Common myeloid progenitor, CD34-positive (primary cell): Measurements from ENCODE around the gene TMEM229A.
"Not testable (repeated sequence)": the region's sequence is repeated elsewhere in the genome, so short reads cannot be mapped to it uniquely, and the experiment has no call there.

ENCODE experiments used
- CTCF ChIA-PET: fragments of 350-600 bp; sonication (Branson Sonifier 250); formaldehyde crosslinking; loops from one replicate; lab custom pipeline; 2021; ENCODE audit warnings: antibody characterized with exemption; lab: Charles Lee
- POLR2A ChIA-PET: fragments of 350-600 bp; sonication (Branson Sonifier 250); formaldehyde crosslinking; loops from one replicate; lab custom pipeline; 2021; ENCODE audit warnings: antibody characterized with exemption; lab: Charles Lee
- DNase-seq, 3 donors: peaks; one replicate each; pipeline versions ENCODE4 v3.0.0 to v3.0.0-alpha.2; 2013
- H3K27ac ChIP-seq, 2 experiments: 1 replicate in 1 of 2; 2 replicates in 1 of 2; pipeline ENCODE4 v1.7.0; 2013; ENCODE audit warnings: inconsistent platforms in 2 of 2, low read length in 2 of 2, mild to moderate bottlenecking in 2 of 2, low read depth in 1 of 2, moderate library complexity in 1 of 2; ENCODE audit not compliant: severe bottlenecking in 2 of 2, insufficient read depth in 1 of 2, poor library complexity in 1 of 2
- H3K27me3 ChIP-seq, 5 experiments: replicated peaks in 2 of 5; 1 replicate in 3 of 5; 2 replicates in 2 of 5; pipeline versions ENCODE4 v1.6.1 to v1.7.0; 2013; ENCODE audit warnings: low read length in 4 of 5, mild to moderate bottlenecking in 2 of 5, moderate library complexity in 2 of 5, inconsistent platforms in 1 of 5; ENCODE audit not compliant: insufficient read depth in 5 of 5, control insufficient read depth in 4 of 5
- H3K36me3 ChIP-seq, 4 experiments: 1 replicate in 2 of 4; 2 replicates in 2 of 4; pipeline versions ENCODE4 v1.6.1 to v1.7.0; 2013; ENCODE audit warnings: low read length in 3 of 4, control low read depth in 1 of 4, mild to moderate bottlenecking in 1 of 4; ENCODE audit not compliant: control insufficient read depth in 4 of 4, insufficient read depth in 4 of 4
- H3K4me1 ChIP-seq, 4 experiments: 1 replicate in 3 of 4; 2 replicates in 1 of 4; pipeline versions ENCODE4 v1.6.1 to v1.7.1; 2013; ENCODE audit warnings: low read length in 3 of 4, mild to moderate bottlenecking in 3 of 4, control low read depth in 1 of 4, inconsistent platforms in 1 of 4, moderate library complexity in 1 of 4; ENCODE audit not compliant: control insufficient read depth in 4 of 4, insufficient read depth in 4 of 4; ENCODE audit errors: control extremely low read depth in 1 of 4
- H3K4me3 ChIP-seq, 7 experiments: 1 replicate in 4 of 7; 2 replicates in 3 of 7; pipeline versions ENCODE4 v1.5.1 to v1.7.0; 2013; ENCODE audit warnings: mild to moderate bottlenecking in 7 of 7, low read length in 6 of 7, moderate library complexity in 6 of 7, inconsistent platforms in 2 of 7, low read depth in 2 of 7, control low read depth in 1 of 7; ENCODE audit not compliant: insufficient read depth in 4 of 7, control insufficient read depth in 1 of 7; ENCODE audit errors: extremely low read depth in 1 of 7
- H3K9me3 ChIP-seq, 5 experiments: 1 replicate in 4 of 5; 2 replicates in 1 of 5; pipeline versions ENCODE4 v1.6.1 to v1.7.1; 2013; ENCODE audit warnings: low read length in 4 of 5, mild to moderate bottlenecking in 2 of 5, inconsistent platforms in 1 of 5, low read depth in 1 of 5, moderate library complexity in 1 of 5; ENCODE audit not compliant: control insufficient read depth in 4 of 5, insufficient read depth in 2 of 5; ENCODE audit errors: control extremely low read depth in 1 of 5
- WGBS: methylation state at CpG from one replicate; pipeline ENCODE4 v1.1.5; 2013; ENCODE audit not compliant: insufficient coverage; 5-methylcytosine and 5-hydroxymethylcytosine counted together

TMEM229A gene

DNA sequence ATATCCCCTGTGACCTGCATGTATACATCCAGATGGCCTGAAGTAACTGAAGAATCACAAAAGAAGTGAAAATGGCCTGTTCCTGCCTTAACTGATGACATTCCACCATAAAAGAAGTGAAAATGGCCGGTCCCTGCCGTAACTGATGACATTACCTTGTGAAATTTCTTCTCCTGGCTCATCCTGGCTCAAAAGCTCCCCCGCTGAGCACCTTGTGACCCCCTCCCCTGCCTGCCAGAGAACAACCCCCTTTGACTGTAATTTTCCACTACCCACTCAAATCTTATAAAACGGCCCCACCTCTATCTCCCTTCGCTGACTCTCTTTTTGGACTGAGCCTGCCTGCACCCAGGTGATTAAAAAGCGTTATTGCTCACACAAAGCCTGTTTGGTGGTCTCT lies 24.6 kb downstream of the TMEM229A start:
- H3K36me3 ChIP-seq, H3K9me3 ChIP-seq, CTCF ChIA-PET, POLR2A ChIA-PET, H3K4me1 ChIP-seq, H3K27me3 ChIP-seq, H3K27ac ChIP-seq, DNase-seq, H3K4me3 ChIP-seq: not testable (repeated sequence)
- 88% methylated on average over 6 of the region's 6 CpGs for WGBS

DNA sequence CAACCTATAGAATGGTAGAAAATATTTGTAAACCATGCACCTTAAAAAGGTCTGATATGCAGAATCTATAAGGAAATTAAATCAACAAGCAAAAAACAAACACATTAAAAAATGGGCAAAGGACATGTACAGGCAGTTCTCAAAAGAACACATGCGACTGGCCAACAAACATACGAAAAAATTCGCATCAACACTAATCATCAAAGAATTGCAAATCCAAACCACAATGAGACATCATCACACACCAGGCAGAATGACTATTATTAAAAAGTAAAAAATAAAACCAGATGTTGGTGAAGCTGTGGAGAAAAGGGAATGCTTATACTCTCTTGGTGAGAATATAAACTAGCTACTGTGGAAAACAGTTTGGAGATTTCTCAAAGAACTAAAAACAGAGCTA lies 33.2 kb downstream of the TMEM229A start:
- no peak overlapping the region for H3K27ac ChIP-seq
- ChIA-PET POLR2A (no interaction called here), CTCF (no interaction called here)
- no peaks in the 10 kb centered on the region for H3K27me3 ChIP-seq
- no peaks in the 10 kb centered on the region for H3K4me1 ChIP-seq
- no CpG with 5 or more reads among the region's 3 CpGs for WGBS
- H3K9me3 ChIP-seq, result no peaks in the 10 kb centered on the region
- DNase-seq, result no peak
- H3K36me3 ChIP-seq, result no peaks in the 10 kb centered on the region
- no peak overlapping the region for H3K4me3 ChIP-seq

DNA sequence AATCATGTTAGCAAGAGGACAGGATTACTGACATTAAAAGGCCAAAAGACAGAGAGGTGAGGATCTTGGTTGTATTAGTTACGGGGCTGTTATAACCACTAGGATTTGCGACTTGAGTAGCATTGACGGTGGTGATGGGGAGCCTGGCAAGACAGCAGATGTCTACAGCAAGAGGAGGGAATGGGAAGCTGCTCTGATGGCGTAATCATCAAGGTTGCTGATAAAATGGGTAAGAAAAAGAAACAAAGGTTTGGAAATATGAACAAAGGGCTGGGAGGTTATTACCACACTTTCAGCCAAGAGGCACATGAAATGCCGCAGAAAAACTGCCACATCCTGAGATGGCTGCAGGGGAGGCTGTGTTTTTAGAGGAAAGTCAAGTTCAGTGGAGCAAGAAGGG lies 33.9 kb downstream of the TMEM229A start:
- 91% methylated on average over 5 of the region's 5 CpGs for WGBS
- no peaks in the 10 kb centered on the region for H3K9me3 ChIP-seq
- H3K27ac ChIP-seq, result no peak overlapping the region
- ChIA-PET CTCF (no interaction called here), POLR2A (no interaction called here)
- H3K4me3 ChIP-seq, result no peak overlapping the region
- no peaks in the 10 kb centered on the region for H3K4me1 ChIP-seq
- no peaks in the 10 kb centered on the region for H3K36me3 ChIP-seq
- DNase-seq, result no peak
- H3K27me3 ChIP-seq, result no peaks in the 10 kb centered on the region

DNA sequence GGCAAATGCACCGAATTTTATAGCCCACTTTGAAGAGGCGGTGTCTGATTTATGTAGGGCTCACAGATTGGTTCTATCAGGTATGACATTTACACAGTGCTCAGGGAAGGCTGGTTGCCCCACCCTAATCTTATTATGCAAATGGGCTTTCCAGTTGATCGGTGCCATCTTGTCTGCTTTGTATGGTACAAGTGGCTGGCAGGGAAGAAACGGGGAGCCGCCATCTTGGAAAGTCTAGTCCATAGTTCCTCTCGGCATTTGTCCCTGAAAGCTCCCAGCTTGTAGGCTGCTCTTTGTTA lies 36.6 kb downstream of the TMEM229A start:
- Histone ChIP-seq H3K36me3 (no peaks in the 10 kb centered on the region), H3K4me3 (no peak overlapping the region), H3K9me3 (no peaks in the 10 kb centered on the region), H3K4me1 (no peaks in the 10 kb centered on the region), H3K27me3 (no peaks in the 10 kb centered on the region), H3K27ac (no peak overlapping the region)
- POLR2A ChIA-PET, result no interaction called here
- 100% methylated on average over 4 of the region's 6 CpGs for WGBS
- CTCF ChIA-PET, result no interaction called here
- DNase-seq, result no peak

DNA sequence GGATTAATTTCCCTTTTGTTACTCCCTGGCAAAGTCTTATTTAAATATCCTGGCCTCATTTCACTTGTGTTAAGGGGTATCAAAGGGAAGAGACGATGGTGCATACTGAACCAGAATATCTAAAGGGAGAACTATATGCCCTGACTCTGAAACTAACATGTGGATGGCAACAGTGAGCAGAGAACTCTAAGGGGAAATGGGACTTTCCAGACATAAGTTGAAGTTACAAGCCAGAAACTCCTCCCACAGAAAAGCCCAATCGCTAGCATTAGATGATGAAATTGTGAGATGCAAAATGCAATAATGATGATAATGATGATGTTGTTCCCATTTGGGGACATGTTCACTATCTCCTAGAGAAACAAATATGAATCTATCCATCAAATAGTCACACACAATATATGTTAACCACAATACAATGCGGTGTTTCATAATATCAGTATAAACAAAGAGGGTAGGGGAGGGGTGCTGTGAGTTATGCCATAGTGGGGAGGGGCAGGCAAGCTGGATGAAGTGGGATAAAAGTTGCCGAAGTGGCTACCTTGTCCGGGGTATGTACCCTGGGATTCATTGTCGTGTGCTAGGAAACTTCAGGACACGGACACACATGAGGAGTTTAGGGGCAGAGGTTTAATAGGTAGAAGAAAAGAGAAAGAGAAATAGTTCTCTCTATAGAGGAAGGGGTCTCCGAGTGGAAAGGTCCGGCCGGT lies 37.1 kb downstream of the TMEM229A start:
- Histone ChIP-seq H3K36me3 (no peaks in the 10 kb centered on the region), H3K27ac (no peak overlapping the region), H3K4me3 (no peak overlapping the region), H3K9me3 (no peaks in the 10 kb centered on the region), H3K4me1 (no peaks in the 10 kb centered on the region), H3K27me3 (no peaks in the 10 kb centered on the region)
- ChIA-PET CTCF (no interaction called here), POLR2A (no interaction called here)
- 97% methylated on average over 7 of the region's 10 CpGs for WGBS
- DNase-seq, result no peak

DNA sequence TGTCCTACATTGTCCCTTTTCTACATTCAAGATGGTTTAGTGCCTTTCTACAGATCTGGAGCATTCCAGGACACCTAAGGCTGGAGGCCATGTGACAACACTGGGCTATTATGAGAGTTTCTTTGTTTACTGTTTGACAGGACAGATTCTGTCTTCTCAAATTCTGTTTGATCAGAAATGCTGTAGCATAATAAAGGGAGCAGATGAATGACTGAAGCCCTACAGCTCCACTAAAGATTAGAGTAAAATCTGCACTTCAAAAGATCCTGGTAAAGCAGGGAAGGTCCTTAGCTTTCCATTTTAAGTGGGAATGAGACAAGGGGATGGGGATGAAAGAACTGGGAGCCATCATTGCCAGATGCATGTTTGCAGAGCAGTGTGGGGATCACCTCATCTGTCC lies 38.4 kb downstream of the TMEM229A start:
- no peaks in the 10 kb centered on the region for H3K36me3 ChIP-seq
- H3K4me3 ChIP-seq, result no peak overlapping the region
- POLR2A ChIA-PET, result interaction anchor here (0.6 kb wide), 1 partner anchor 1123 kb away, joined by 3 read pairs; no protein-coding TSS in a partner anchor
- no peak for DNase-seq
- H3K27ac ChIP-seq, result no peak overlapping the region
- no peaks in the 10 kb centered on the region for H3K9me3 ChIP-seq
- CTCF ChIA-PET, result no interaction called here
- no peaks in the 10 kb centered on the region for H3K4me1 ChIP-seq
- H3K27me3 ChIP-seq, result no peaks in the 10 kb centered on the region

DNA sequence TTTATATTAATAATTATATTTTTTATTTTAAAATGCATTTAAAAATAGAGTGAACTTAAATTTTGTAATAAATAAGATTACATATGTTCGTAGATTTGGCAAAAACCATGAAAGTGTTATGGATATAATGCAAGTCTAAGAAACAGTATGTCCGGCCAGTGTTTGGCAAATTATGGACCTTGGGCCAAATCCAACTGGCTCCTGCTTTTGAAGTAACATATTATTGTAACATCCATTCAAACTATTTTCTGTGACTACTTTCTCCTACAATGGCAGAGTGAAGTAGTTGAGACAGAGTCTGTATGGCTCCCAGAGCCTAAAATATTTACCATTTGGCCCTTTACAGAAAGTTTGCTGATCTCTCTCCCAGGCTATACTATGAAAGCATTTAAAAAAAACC lies 38.9 kb downstream of the TMEM229A start:
- no peaks in the 10 kb centered on the region for H3K4me1 ChIP-seq
- WGBS, result no CpG with 5 or more reads among the region's 2 CpGs
- H3K9me3 ChIP-seq, result no peaks in the 10 kb centered on the region
- H3K27ac ChIP-seq, result no peak overlapping the region
- CTCF ChIA-PET, result no interaction called here
- POLR2A ChIA-PET, result no interaction called here
- H3K36me3 ChIP-seq, result no peaks in the 10 kb centered on the region
- H3K4me3 ChIP-seq, result no peak overlapping the region
- no peaks in the 10 kb centered on the region for H3K27me3 ChIP-seq
- no peak for DNase-seq
